Endothelial cell of umbilical vein (primary cell): Measurements from ENCODE around the gene HES1. TPM values are rescaled to one million over a fixed set of nuclear protein-coding genes. Genes with fewer than 3 reads are reported as not detected.
"Not testable (repeated sequence)": the region's sequence is repeated elsewhere in the genome, so short reads cannot be mapped to it uniquely, and the experiment has no call there.

Experiments
- BruUV-seq: library from RNA; stranded (reverse); fragments of 400-500 nt; replicated peaks from 2 replicates; lab custom pipeline; 2021; lab: Mats Ljungman, UMichigan
- CTCF ChIA-PET: fragments of 300-600, 350-600 bp; sonication (Branson Sonifier 250); formaldehyde crosslinking; loops from one replicate; lab custom pipeline; 2021; ENCODE audit warnings: antibody characterized with exemption, inconsistent platforms; lab: Charles Lee
- POLR2A ChIA-PET: fragments of 300-600, 350-600 bp; sonication (Branson Sonifier 250); formaldehyde crosslinking; loops from one replicate; lab custom pipeline; 2021; ENCODE audit warnings: antibody characterized with exemption, inconsistent platforms; lab: Charles Lee
- DNase-seq: peaks from one replicate; pipeline ENCODE4 v3.0.0-alpha.2; 2011; ENCODE audit warnings: low read depth, low spot score
- FAIRE-seq: peaks from 2 replicates; lab custom pipeline; 2011; peaks lifted over from hg19 to GRCh38; lab: Jason Lieb, UNC
- H2AFZ ChIP-seq: 2 replicates; pipeline ENCODE4 v1.6.0; 2012; ENCODE audit warnings: low read depth, low read length, control low read depth, inconsistent platforms
- H3K27ac ChIP-seq: 2 replicates; pipeline ENCODE4 v1.5.1; 2011; ENCODE audit warnings: low read depth, mild to moderate bottlenecking, control low read depth, low read length, moderate library complexity; ENCODE audit not compliant: insufficient read depth
- H3K27me3 ChIP-seq, 2 experiments: 2 replicates each; pipeline versions ENCODE4 v1.6.0 to v1.6.1; 2011; ENCODE audit warnings: low read length in 2 of 2, mixed read lengths in 1 of 2; ENCODE audit not compliant: control insufficient read depth in 2 of 2, insufficient read depth in 2 of 2
- H3K36me3 ChIP-seq, 2 experiments: 2 replicates in 1 of 2; 3 replicates in 1 of 2; pipeline ENCODE4 v1.5.1; 2011; ENCODE audit warnings: low read length in 2 of 2, mild to moderate bottlenecking in 1 of 2, moderate library complexity in 1 of 2; ENCODE audit not compliant: control insufficient read depth in 2 of 2, insufficient read depth in 2 of 2; ENCODE audit errors: extremely low read depth in 1 of 2
- H3K4me1 ChIP-seq: 3 replicates; pipeline ENCODE4 v1.5.1; 2011; ENCODE audit warnings: mild to moderate bottlenecking, low read length; ENCODE audit not compliant: control insufficient read depth, insufficient read depth; ENCODE audit errors: extremely low read depth
- H3K4me2 ChIP-seq: 2 replicates; pipeline ENCODE4 v1.6.1; 2011; ENCODE audit warnings: low read length, control low read depth, mixed read lengths; ENCODE audit not compliant: insufficient read depth
- H3K4me3 ChIP-seq, 3 experiments: fragments of 200-600 bp in 1 of 3; sonication (generic), shearing (Covaris generic) in 1 of 3; replicated peaks in 1 of 3; 2 replicates each; pipeline ENCODE4 v1.5.1; 2011 to 2016; ENCODE audit warnings: control low read depth in 3 of 3, low read length in 3 of 3, mild to moderate bottlenecking in 2 of 3, inconsistent platforms in 1 of 3, low read depth in 1 of 3, moderate library complexity in 1 of 3; ENCODE audit not compliant: insufficient read depth in 1 of 3
- H3K79me2 ChIP-seq: 2 replicates; pipeline ENCODE4 v1.6.0; 2012; ENCODE audit warnings: low read length, inconsistent platforms; ENCODE audit not compliant: control insufficient read depth, insufficient read depth
- H3K9ac ChIP-seq: replicated peaks from 2 replicates; pipeline ENCODE3; 2011; ENCODE audit warnings: low read length, control low read depth; ENCODE audit not compliant: insufficient read depth; ENCODE audit errors: extremely low read depth
- H3K9me1 ChIP-seq: replicated peaks from 3 replicates; pipeline ENCODE4 v1.6.0; 2011; ENCODE audit warnings: mild to moderate bottlenecking, low read length; ENCODE audit not compliant: control insufficient read depth, insufficient read depth; ENCODE audit errors: extremely low read depth
- H3K9me3 ChIP-seq: replicated peaks from 2 replicates; pipeline ENCODE4 v1.5.1; 2012; ENCODE audit warnings: low read length, inconsistent platforms; ENCODE audit not compliant: control insufficient read depth, insufficient read depth
- H4K20me1 ChIP-seq: replicated peaks from 2 replicates; pipeline ENCODE3; 2011; ENCODE audit warnings: mild to moderate bottlenecking, low read length; ENCODE audit not compliant: control insufficient read depth, insufficient read depth; ENCODE audit errors: extremely low read depth
- EZH2 ChIP-seq: IDR thresholded peaks from 2 replicates; pipeline ENCODE4 v1.6.1; 2012; ENCODE audit warnings: borderline replicate concordance, low read depth, mild to moderate bottlenecking, moderate library complexity, low read length, inconsistent platforms; ENCODE audit not compliant: severe bottlenecking
- FOS ChIP-seq: IDR thresholded peaks from 2 replicates; pipeline ENCODE4 v1.6.1; 2011; ENCODE audit warnings: mild to moderate bottlenecking, low read length, moderate library complexity, borderline replicate concordance; ENCODE audit not compliant: insufficient read depth
- GATA2 ChIP-seq: IDR thresholded peaks from 2 replicates; pipeline ENCODE4 v1.7.0; 2011; ENCODE audit warnings: low read depth, mild to moderate bottlenecking, moderate library complexity, mixed read lengths, low read length; ENCODE audit not compliant: insufficient read length, insufficient read depth
- POLR2A ChIP-seq: IDR thresholded peaks from 2 replicates; pipeline ENCODE4 v1.6.1; 2012; ENCODE audit warnings: low read depth, mild to moderate bottlenecking, control low read depth, low read length
- dilution Hi-C: fragments of 300-500 bp; cut with MboI; formaldehyde crosslinking; loops from one replicate; pipeline ENCODE4 v1.15.0; 2019; ENCODE audit warnings: low sequenced_read_pairs; ENCODE audit not compliant: extremely low pct_ligation_motif_present
- intact Hi-C: fragments of 100-400 bp; cut with micrococcal nuclease; formaldehyde crosslinking; loops from one replicate; pipeline ENCODE4 v1.10.0; 2022
- polyA plus RNA-seq, 4 experiments: library from polyadenylated mRNA; depleted of rRNA in 3 of 4; stranded (reverse) in 3 of 4; unstranded in 1 of 4; fragments of >200 nt; gene quantifications; 2 replicates each; pipeline versions ENCODE4 v1.2.1 to v1.2.3, GENCODE V29; 2011 to 2012; ENCODE audit warnings: missing spikeins in 1 of 4
- total RNA-seq: library from RNA; stranded (reverse); gene quantifications from 2 replicates; pipeline ENCODE4 v1.2.3, GENCODE V29; 2021
- TF ChIP-seq, protein P1 (sequence below), 2 donors: IDR thresholded peaks; 1 replicate in 1 of 2; 2 replicates in 1 of 2; pipeline ENCODE4 v1.5.1; 2011; ENCODE audit warnings: low read length in 2 of 2, mild to moderate bottlenecking in 2 of 2, moderate library complexity in 2 of 2, control low read depth in 1 of 2, inconsistent platforms in 1 of 2, low read depth in 1 of 2; ENCODE audit not compliant: insufficient read depth in 1 of 2; ENCODE audit errors: extremely low read depth in 1 of 2

Gene HES1
- total and polyA plus RNA-seq, 2 donors (not counting 3 experiments of a cell fraction or from before 2014, with no cell fraction given), result 42.0 to 210 TPM

DNA sequence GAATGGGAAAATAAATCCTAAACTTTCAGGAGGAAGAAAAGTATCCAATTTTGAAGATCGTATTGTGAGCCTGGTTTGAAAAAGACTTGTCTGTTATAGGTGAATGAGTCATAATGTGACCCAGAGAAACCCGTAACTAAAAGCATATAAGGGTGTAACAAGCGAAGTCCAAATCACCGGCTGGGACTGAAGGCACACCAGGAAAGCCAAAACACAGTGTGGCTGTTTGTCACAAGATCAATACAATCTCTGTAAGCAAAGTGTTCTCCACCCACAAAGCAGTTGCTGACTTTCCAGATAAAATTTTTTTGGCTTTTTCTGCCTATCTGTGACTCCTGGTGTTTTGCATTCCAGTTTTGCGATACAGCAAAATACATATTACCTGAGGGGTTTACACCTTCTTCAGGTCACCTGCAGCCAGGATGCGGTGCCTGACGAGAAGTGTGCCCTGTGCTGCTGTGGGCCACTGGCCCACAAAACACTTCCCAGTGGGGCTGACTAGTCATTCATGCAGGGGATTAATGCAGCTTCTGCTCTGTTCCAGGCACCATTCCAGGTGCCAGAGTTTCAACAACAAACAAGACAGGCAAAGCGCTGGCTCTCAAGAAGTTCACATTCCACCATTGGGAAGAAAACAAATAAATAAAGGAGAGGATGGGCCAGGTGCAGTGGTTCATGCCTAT lies 14.4 kb downstream of the HES1 start:
- no peaks in the 10 kb centered on the region for H4K20me1 ChIP-seq
- BruUV-seq, result no TSS peak
- H3K4me1 ChIP-seq, result peaks cover 8% of the 10 kb centered on the region
- no peaks in the 10 kb centered on the region for H3K9me3 ChIP-seq
- peaks cover 0 to 5% of the 10 kb centered on the region in 2 experiments for H3K27me3 ChIP-seq
- no peak for FAIRE-seq
- ChIA-PET POLR2A (no interaction called here), CTCF (no interaction called here)
- H3K36me3 ChIP-seq, result no peaks in the 10 kb centered on the region
- H3K9me1 ChIP-seq, result no peaks in the 10 kb centered on the region
- H2AFZ ChIP-seq, result no peak overlapping the region
- no peak overlapping the region for H3K4me3 ChIP-seq
- H3K4me2 ChIP-seq, result no peak overlapping the region
- no peak for DNase-seq
- no peak overlapping the region for H3K27ac ChIP-seq
- dilution Hi-C loops (no loop called here), intact Hi-C loops (no loop called here)
- H3K79me2 ChIP-seq, result no peaks in the 10 kb centered on the region
- no peak overlapping the region for H3K9ac ChIP-seq
- TF ChIP-seq EZH2 (no peak), GATA2 (no peak), FOS (no peak), POLR2A (no peak)
- TF ChIP-seq, protein P1, sequence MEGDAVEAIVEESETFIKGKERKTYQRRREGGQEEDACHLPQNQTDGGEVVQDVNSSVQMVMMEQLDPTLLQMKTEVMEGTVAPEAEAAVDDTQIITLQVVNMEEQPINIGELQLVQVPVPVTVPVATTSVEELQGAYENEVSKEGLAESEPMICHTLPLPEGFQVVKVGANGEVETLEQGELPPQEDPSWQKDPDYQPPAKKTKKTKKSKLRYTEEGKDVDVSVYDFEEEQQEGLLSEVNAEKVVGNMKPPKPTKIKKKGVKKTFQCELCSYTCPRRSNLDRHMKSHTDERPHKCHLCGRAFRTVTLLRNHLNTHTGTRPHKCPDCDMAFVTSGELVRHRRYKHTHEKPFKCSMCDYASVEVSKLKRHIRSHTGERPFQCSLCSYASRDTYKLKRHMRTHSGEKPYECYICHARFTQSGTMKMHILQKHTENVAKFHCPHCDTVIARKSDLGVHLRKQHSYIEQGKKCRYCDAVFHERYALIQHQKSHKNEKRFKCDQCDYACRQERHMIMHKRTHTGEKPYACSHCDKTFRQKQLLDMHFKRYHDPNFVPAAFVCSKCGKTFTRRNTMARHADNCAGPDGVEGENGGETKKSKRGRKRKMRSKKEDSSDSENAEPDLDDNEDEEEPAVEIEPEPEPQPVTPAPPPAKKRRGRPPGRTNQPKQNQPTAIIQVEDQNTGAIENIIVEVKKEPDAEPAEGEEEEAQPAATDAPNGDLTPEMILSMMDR (IDR thresholded peaks at IDR 0.05; ENCODE audit: extremely low read depth in 1 of 2, insufficient read depth in 1 of 2, low read depth in 1 of 2, low read length in 2 of 2), result no peak

DNA sequence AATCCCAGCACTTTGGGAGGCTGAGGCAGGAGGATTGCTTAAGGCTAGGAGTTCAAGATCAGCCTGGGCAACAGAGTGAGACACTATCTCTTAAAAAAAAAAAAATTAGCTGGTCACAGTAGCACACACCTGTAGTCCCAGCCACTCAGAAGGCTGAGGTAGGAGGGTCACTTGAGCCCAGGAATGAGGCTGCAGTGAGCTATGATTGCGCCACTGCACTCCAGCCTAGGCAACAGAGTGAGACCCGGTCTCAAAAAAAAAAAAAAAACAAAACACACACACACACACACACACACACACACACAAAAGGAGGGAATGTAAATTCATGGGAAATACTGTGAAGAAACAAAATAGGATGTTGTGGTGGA lies 15.0 kb downstream of the HES1 start:
- dilution Hi-C loops, H3K9me3 ChIP-seq, BruUV-seq, H3K4me2 ChIP-seq, H3K27ac ChIP-seq, H3K9me1 ChIP-seq, H3K4me1 ChIP-seq, H3K4me3 ChIP-seq, H2AFZ ChIP-seq, intact Hi-C loops, H3K27me3 ChIP-seq, CTCF ChIA-PET, H3K36me3 ChIP-seq, POLR2A ChIA-PET, H3K79me2 ChIP-seq, DNase-seq, FAIRE-seq, H3K9ac ChIP-seq, H4K20me1 ChIP-seq: not testable (repeated sequence)
